Gastroesophageal sphincter (tissue), 4 donors: ENCODE data around the gene ERBB4. TPM values are rescaled to one million over a fixed set of nuclear protein-coding genes. Genes with fewer than 3 reads are reported as not detected.

Experiments
- ATAC-seq: fragments of 150-250 bp; one replicate; pipeline ENCODE4 v1.9.1; 2016; ENCODE audit warnings: mild to moderate bottlenecking, moderate library complexity
- H3K27ac ChIP-seq, 4 donors: fragments of 200-600 bp; sonication (generic) in 3 of 4; 1 replicate in 3 of 4; 2 replicates in 1 of 4; pipeline ENCODE4 v1.5.1; 2016 to 2019
- H3K27me3 ChIP-seq: fragments of 200-600 bp; sonication (generic); one replicate; pipeline ENCODE4 v1.5.1; 2019
- H3K36me3 ChIP-seq, 2 donors: fragments of 200-600 bp; sonication (generic); one replicate each; pipeline ENCODE4 v1.5.1; 2019; ENCODE audit warnings: control low read depth in 1 of 2
- H3K4me1 ChIP-seq, 3 donors: fragments of 200-600 bp; sonication (generic); 1 replicate in 2 of 3; 2 replicates in 1 of 3; pipeline ENCODE4 v1.5.1; 2016 to 2019; ENCODE audit warnings: control low read depth in 2 of 3
- H3K4me3 ChIP-seq, 2 donors: fragments of 200-600 bp; sonication (generic); one replicate each; pipeline ENCODE4 v1.5.1; 2019; ENCODE audit warnings: mild to moderate bottlenecking in 1 of 2, moderate library complexity in 1 of 2
- H3K9me3 ChIP-seq, 3 donors: fragments of 200-600 bp; sonication (generic); one replicate each; pipeline ENCODE4 v1.5.1; 2017 to 2019; ENCODE audit warnings: control low read depth in 2 of 3
- EP300 ChIP-seq: sonication (generic); formaldehyde crosslinking; IDR thresholded peaks from one replicate; pipeline ENCODE4 v1.6.1; 2017; ENCODE audit warnings: antibody characterized with exemption, mild to moderate bottlenecking
- POLR2A ChIP-seq, 2 donors: fragments of 450-650 bp; IDR thresholded peaks; one replicate each; pipeline ENCODE4 v1.6.1; 2017; ENCODE audit warnings: antibody characterized with exemption in 2 of 2, mild to moderate bottlenecking in 2 of 2, moderate library complexity in 1 of 2
- POLR2AphosphoS5 ChIP-seq: sonication (generic); formaldehyde crosslinking; IDR thresholded peaks from one replicate; pipeline ENCODE4 v1.6.1; 2017; ENCODE audit warnings: antibody characterized with exemption
- WGBS, 2 donors: methylation state at CpG; one replicate each; pipeline ENCODE4 v1.1.5; 2018; ENCODE audit warnings: low coverage in 1 of 2; 5-methylcytosine and 5-hydroxymethylcytosine counted together
- total RNA-seq, 4 donors: library from RNA; depleted of rRNA; stranded (reverse); fragments of >200 nt; gene quantifications; one replicate each; pipeline ENCODE4 v1.1.0, GENCODE V29; 2016
- TF ChIP-seq, protein P1 (sequence below), 4 experiments: fragments of 200-600 bp in 2 of 4; fragments of 450-650 bp in 2 of 4; sonication (generic) in 1 of 4; IDR thresholded peaks; one replicate each; pipeline ENCODE4 v1.5.1; 2017 to 2019; ENCODE audit warnings: antibody characterized with exemption in 4 of 4, mild to moderate bottlenecking in 2 of 4, moderate library complexity in 2 of 4

Gene ERBB4
- total RNA-seq, 4 donors from 2014 or later, result 0.16 to 0.92 (median 0.50) TPM

DNA sequence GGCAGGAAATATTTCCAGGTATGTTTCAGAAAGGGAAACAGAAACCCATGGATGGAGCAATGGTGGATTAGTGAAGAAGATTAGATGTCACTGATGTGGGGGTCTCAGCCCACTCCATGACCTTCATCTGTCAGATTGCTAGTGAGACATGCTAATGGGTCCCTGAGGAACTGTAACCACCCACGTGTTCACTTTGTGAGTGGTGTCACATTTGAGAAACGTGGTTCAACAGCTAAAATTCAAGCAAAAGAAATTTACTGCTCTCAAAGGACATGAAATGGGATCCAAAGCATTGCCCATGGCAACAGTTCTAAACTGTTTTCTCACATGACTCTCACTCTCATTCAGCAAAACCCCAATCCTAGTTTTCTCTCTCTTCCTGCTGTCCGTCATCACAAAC is 776.1 kb downstream of the ERBB4 start:
- ATAC-seq, result no peak
- Histone ChIP-seq H3K4me1 (no peaks in the 10 kb centered on the region), H3K27me3 (no peaks in the 10 kb centered on the region), H3K36me3 (no peaks in the 10 kb centered on the region), H3K9me3 (no peaks in the 10 kb centered on the region), H3K27ac (no peak overlapping the region), H3K4me3 (no peak overlapping the region)
- 31 to 47% methylated on average over 2 to 3 of the region's 3 CpGs for WGBS, 2 donors
- TF ChIP-seq POLR2AphosphoS5 (no peak), POLR2A (IDR thresholded peaks at IDR 0.05) (no peak), EP300 (no peak)
- TF ChIP-seq, protein P1, sequence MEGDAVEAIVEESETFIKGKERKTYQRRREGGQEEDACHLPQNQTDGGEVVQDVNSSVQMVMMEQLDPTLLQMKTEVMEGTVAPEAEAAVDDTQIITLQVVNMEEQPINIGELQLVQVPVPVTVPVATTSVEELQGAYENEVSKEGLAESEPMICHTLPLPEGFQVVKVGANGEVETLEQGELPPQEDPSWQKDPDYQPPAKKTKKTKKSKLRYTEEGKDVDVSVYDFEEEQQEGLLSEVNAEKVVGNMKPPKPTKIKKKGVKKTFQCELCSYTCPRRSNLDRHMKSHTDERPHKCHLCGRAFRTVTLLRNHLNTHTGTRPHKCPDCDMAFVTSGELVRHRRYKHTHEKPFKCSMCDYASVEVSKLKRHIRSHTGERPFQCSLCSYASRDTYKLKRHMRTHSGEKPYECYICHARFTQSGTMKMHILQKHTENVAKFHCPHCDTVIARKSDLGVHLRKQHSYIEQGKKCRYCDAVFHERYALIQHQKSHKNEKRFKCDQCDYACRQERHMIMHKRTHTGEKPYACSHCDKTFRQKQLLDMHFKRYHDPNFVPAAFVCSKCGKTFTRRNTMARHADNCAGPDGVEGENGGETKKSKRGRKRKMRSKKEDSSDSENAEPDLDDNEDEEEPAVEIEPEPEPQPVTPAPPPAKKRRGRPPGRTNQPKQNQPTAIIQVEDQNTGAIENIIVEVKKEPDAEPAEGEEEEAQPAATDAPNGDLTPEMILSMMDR (IDR thresholded peaks at IDR 0.05), result no peak

DNA sequence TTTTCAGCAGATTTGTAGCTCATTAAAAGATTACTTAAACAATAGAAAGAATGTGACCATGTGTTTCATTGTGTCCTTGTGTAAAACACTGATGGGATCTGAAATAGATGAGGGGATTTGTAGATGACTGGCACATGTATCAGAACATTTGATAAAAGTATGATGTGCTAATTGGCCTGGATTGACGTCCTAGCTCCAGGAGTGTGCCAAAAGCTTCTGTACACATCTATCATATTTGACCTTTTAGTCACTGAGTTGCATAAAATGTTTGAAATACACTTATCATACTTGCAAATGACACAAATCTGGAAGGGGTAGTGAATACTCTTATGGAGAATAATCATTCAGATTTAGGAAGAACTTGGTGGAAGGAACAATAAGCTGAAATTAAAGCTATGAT is 778.5 kb downstream of the ERBB4 start:
- no peak for TF ChIP-seq POLR2A (IDR thresholded peaks at IDR 0.05)
- TF ChIP-seq, protein P1 (IDR thresholded peaks at IDR 0.05), result no peak
- TF ChIP-seq EP300, result no peak
- no peak for TF ChIP-seq POLR2AphosphoS5
- H3K36me3 ChIP-seq, result no peaks in the 10 kb centered on the region
- no peak overlapping the region for H3K27ac ChIP-seq
- no peak overlapping the region for H3K4me3 ChIP-seq
- WGBS, 2 donors, result 21 to 27% methylated on average over 1 of the region's 1 CpG
- no peaks in the 10 kb centered on the region for H3K4me1 ChIP-seq
- H3K27me3 ChIP-seq, result no peaks in the 10 kb centered on the region
- ATAC-seq, result no peak
- no peaks in the 10 kb centered on the region for H3K9me3 ChIP-seq

DNA sequence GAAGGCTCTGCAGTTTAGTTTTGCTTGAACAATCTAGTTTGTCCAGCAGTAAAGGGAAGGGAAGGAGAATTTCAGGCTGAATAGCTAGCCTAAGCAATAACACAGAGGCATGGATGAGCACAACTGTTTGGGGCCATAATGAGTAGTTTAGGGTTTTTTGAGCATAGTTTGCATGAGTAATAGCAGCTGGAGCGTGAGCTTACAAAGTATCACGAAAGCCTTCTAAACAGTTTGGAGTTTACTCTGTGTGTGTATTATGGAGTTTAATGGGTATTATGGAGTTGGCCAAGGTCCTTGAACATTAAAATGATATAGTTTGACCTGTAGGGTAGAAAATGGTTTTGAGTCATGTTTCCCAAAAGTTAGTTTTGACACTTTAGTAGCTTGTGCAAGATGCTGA is 782.3 kb downstream of the ERBB4 start:
- no peak overlapping the region for H3K4me3 ChIP-seq
- H3K36me3 ChIP-seq, result no peaks in the 10 kb centered on the region
- no peaks in the 10 kb centered on the region for H3K4me1 ChIP-seq
- WGBS, 2 donors, result 74 to 93% methylated on average over 2 of the region's 2 CpGs
- H3K27me3 ChIP-seq, result no peaks in the 10 kb centered on the region
- TF ChIP-seq EP300 (no peak), POLR2A (IDR thresholded peaks at IDR 0.05) (no peak), POLR2AphosphoS5 (no peak)
- TF ChIP-seq, protein P1 (IDR thresholded peaks at IDR 0.05), result no peak
- H3K9me3 ChIP-seq, result no peaks in the 10 kb centered on the region
- H3K27ac ChIP-seq, result no peak overlapping the region
- no peak for ATAC-seq

DNA sequence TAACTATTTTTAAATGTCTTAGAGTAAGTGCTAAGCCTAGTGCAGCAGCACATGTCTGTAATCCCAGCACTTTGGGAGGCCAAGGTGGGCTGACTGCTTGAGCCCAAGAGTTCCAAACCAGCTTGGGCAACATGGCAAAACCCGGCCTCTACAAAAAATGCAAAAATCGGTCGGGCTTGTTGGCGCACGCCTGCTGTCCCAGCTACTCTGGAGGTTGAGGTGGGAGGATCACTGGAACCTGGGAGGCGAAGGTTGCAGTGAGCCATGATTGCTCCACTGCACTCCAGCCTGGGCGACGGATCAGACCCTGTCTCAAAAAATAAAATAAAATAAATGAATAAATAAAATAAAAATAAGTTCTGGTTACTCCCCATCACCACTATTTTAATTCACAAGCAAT is 783.4 kb downstream of the ERBB4 start:
- Histone ChIP-seq H3K9me3 (no peaks in the 10 kb centered on the region), H3K27me3 (no peaks in the 10 kb centered on the region), H3K36me3 (no peaks in the 10 kb centered on the region), H3K27ac (no peak overlapping the region), H3K4me1 (no peaks in the 10 kb centered on the region), H3K4me3 (no peak overlapping the region)
- TF ChIP-seq EP300 (no peak), POLR2A (IDR thresholded peaks at IDR 0.05) (no peak), POLR2AphosphoS5 (no peak)
- TF ChIP-seq, protein P1 (IDR thresholded peaks at IDR 0.05), result no peak
- 86 to 90% methylated on average over 3 to 6 of the region's 8 CpGs for WGBS, 2 donors
- ATAC-seq, result no peak

DNA sequence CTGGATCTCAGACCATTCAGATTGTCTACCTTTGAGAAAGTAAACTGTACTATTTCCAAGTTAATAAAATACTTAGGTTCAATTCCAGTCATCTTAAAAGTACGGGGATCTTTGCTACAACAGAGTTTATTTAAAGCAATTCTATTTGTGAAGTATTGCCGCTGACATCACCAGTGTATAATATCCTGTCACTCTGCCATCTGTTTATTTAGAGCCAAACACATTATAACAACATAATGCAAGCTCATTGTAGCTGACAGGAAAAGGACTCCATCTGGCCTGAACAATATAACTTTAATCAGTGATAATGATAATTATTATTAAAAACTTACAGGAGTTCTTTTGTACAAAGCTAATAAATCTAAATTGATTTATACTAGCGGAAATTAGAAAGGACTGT is 786.8 kb downstream of the ERBB4 start:
- H3K4me3 ChIP-seq, result no peak overlapping the region
- no peaks in the 10 kb centered on the region for H3K36me3 ChIP-seq
- H3K27me3 ChIP-seq, result no peaks in the 10 kb centered on the region
- no peaks in the 10 kb centered on the region for H3K4me1 ChIP-seq
- H3K9me3 ChIP-seq, result no peaks in the 10 kb centered on the region
- 45 to 48% methylated on average over 3 of the region's 3 CpGs for WGBS, 2 donors
- no peak overlapping the region for H3K27ac ChIP-seq
- TF ChIP-seq POLR2A (IDR thresholded peaks at IDR 0.05), result no peak
- TF ChIP-seq EP300, result no peak
- TF ChIP-seq, protein P1 (IDR thresholded peaks at IDR 0.05), result no peak
- no peak for TF ChIP-seq POLR2AphosphoS5
- ATAC-seq, result no peak
